Activated T-cell treated with anti-CD3 and anti-CD28 coated beads, Interleukin-2, amount 50 U/mL, for 4 hours (primary cell): ENCODE measurements around the gene LMNTD1. TPM values are rescaled to one million over a fixed set of nuclear protein-coding genes. Genes with fewer than 3 reads are reported as not detected.
"Not testable (repeated sequence)": the region's sequence is repeated elsewhere in the genome, so short reads cannot be mapped to it uniquely, and the experiment has no call there.

Source experiments
- ATAC-seq, 2 donors: fragments of 200-7000 bp; cut with Tn5 transposase; one replicate each; pipeline ENCODE4 v1.10.0; 2021
- DNase-seq: peaks from one replicate; pipeline ENCODE4 v3.0.0-alpha.2; 2020
- H3K27me3 Mint-ChIP-seq: one replicate; pipeline ENCODE4 v1.8.0; 2021; ENCODE audit warnings: low read depth, mixed read lengths
- H3K36me3 Mint-ChIP-seq: one replicate; pipeline ENCODE4 v1.8.0; 2022; ENCODE audit warnings: mixed read lengths; ENCODE audit not compliant: insufficient read depth
- H3K4me1 Mint-ChIP-seq: one replicate; pipeline ENCODE4 v1.8.0; 2021; ENCODE audit warnings: low read depth, mixed read lengths
- H3K4me3 Mint-ChIP-seq: one replicate; pipeline ENCODE4 v1.8.0; 2021; ENCODE audit warnings: mild to moderate bottlenecking, moderate library complexity, mixed read lengths
- H3K9me3 Mint-ChIP-seq: one replicate; pipeline ENCODE4 v1.8.0; 2021; ENCODE audit warnings: mixed read lengths
- total RNA-seq, 3 donors: library from RNA; stranded (reverse); gene quantifications; one replicate each; pipeline ENCODE4 v1.2.1, GENCODE V29; 2021

LMNTD1 gene
- total RNA-seq, 3 donors from 2014 or later = not detected

DNA sequence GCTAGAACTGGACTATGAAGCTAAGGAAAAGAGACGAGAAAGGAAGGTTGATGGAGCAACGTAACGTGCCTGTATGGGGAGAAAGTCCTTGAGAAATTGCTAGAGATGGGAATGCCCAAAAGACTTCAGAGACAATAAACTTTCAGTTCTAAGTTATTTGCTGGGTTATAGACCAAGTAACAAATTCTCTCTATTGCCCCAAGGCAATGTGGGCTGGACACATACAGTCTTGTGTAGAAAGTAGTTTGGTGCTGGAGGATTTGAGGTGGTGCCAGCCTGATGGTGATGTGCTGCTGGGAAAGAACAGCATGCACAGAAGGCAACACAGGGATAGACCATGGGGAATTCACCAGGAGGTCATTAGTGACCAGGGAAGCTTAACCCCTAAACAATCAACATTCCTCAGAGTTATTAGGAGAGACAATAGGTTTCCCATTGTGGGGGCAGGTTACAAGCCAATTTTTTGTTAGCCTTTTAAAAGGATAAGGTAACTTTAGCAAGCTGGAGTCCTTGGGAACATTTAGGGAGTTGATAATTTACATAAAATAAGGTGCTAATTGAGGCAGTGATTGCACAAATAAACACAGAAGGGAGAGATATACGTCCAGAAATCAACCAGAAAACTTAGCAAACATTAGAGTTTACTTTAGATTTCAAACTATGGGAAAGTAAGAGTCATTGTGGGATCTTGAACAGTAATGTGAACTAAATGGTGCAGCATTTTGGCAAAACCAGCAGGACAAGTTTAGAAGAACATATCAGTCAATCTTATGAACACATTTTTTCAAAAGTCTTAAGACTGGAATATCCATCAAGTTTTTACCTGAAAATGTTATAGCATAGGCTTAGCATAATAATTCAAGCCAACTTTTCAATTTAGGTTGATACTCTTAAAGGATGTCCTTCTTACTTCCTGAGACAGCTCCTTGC lies 61.4 kb downstream of the LMNTD1 start:
- Mint-ChIP-seq H3K4me1 (peaks cover 3% of the 10 kb centered on the region), H3K36me3 (no peaks in the 10 kb centered on the region), H3K4me3 (no peak overlapping the region), H3K9me3 (no peaks in the 10 kb centered on the region), H3K27me3 (peaks cover 4% of the 10 kb centered on the region)
- no peak for DNase-seq
- no peak for ATAC-seq

DNA sequence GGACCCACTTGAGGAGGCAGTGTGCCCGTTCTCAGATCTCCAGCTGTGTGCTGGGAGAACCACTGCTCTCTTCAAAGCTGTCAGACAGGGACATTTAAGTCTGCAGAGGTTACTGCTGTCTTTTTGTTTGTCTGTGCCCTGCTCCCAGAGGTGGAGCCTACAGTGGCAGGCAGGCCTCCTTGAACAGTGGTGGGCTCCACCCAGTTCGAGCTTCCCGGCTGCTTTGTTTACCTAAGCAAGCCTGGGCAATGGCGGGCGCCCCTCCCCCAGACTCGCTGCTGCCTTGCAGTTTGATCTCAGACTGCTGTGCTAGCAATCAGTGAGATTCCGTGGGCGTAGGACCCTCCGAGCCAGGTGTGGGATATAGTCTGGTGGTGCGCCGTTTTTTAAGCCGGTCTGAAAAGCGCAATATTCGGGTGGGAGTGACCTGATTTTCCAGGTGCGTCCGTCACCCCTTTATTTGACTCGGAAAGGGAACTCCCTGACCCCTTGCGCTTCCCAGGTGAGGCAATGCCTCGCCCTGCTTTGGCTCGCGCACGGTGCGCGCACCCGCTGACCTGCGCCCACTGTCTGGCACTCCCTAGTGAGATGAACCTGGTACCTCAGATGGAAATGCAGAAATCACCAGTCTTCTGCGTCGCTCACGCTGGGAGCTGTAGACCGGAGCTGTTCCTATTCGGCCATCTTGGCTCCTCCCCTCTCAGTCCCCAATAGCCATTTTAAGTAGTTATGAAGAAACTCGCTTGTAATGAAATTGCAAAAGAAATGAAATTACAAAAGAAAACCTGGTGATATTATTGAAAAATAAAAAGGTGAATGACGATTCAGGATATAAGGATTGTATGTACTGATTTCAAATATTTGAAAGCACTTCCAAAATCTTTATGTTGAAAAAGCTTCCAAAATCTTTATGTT lies 63.9 kb downstream of the LMNTD1 start:
- not testable (repeated sequence) for ATAC-seq, H3K4me1 Mint-ChIP-seq, DNase-seq, H3K27me3 Mint-ChIP-seq, H3K4me3 Mint-ChIP-seq, H3K36me3 Mint-ChIP-seq, H3K9me3 Mint-ChIP-seq

DNA sequence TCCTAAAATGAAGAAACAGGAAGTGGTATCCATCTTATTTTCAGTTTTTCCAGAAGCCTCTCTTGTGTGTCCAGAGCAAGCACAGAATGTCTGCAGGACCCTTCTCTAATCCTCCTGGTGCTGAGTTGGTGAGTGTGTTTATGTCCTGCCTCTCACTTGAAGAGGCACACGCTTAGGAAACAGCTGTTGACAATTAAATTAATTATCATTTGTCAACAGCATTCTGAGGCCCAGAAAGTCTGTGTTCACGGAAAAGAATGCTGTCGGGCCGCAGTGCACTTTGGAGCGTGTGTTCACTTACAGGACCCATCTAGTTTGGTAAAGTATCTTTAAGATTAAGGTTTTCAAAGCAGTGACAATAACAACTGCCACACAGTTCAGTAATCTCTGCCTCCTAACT lies 70.5 kb downstream of the LMNTD1 start:
- peaks cover 2% of the 10 kb centered on the region for H3K27me3 Mint-ChIP-seq
- H3K4me3 Mint-ChIP-seq = no peak overlapping the region
- no peaks in the 10 kb centered on the region for H3K9me3 Mint-ChIP-seq
- no peak for ATAC-seq
- no peaks in the 10 kb centered on the region for H3K4me1 Mint-ChIP-seq
- no peak for DNase-seq
- no peaks in the 10 kb centered on the region for H3K36me3 Mint-ChIP-seq

DNA sequence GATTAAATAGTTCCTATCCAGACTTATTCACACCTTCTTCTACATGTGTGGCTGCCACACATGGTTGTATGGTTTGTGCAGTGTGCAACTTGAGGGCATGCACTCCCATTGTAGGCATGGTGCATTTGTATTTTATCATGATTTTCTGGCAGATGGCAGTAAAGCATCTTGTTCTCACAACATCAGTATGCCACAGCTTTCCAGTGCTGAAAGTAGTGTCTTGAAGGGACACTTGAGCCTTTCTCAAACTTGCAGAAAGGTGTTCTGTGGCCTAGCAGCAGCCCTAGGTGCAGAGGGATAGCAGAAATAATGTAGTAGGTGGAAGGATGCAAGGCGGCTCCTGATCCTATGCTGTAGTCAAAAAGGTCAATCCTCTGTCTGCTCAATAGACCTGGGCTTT lies 72.9 kb downstream of the LMNTD1 start:
- ATAC-seq (no peak), DNase-seq (no peak)
- no peaks in the 10 kb centered on the region for H3K4me1 Mint-ChIP-seq
- no peak overlapping the region for H3K4me3 Mint-ChIP-seq
- H3K36me3 Mint-ChIP-seq = no peaks in the 10 kb centered on the region
- no peaks in the 10 kb centered on the region for H3K9me3 Mint-ChIP-seq
- H3K27me3 Mint-ChIP-seq = peaks cover 5% of the 10 kb centered on the region

DNA sequence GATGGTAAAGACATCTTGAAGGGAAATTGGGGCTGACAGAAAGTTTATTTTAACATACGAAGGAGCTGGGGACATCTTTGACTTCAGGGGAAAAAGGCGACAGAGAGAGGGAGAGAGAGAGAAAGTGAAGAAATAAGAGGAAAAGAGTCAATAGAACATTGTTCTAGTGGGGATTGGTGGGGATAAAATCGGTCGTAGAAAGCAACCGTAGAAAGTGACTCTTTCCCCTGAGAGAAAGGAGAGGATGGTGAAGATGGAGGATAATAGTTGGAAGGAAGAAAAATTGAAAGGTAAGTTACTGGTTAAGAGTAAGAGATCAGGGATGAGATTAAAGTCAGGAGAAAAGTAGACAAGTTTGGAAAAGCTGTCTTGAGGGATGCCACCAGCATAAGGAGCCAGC lies 75.9 kb downstream of the LMNTD1 start:
- Mint-ChIP-seq H3K4me3 (no peak overlapping the region), H3K4me1 (no peaks in the 10 kb centered on the region), H3K27me3 (peaks cover 5% of the 10 kb centered on the region), H3K9me3 (no peaks in the 10 kb centered on the region), H3K36me3 (no peaks in the 10 kb centered on the region)
- no peak for ATAC-seq
- DNase-seq = no peak

DNA sequence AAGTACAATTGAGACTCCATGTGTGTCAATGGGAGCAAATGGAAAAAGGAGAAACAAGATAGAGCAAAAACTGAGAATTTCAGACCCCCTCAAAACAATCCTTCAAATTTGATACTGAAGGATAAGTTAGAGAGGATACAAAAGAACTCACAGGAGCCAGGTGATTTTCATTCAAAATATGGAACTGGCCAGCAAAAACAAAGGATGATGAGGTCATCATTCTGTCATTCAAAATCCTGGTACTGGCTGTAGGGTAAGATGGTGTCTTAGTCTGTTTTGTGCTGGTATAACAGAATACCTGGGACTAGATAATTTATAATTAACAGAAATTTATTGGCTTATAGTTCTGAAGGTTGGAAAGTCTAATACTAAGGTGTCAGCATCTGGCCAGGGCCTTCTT lies 80.6 kb downstream of the LMNTD1 start:
- H3K4me3 Mint-ChIP-seq = no peak overlapping the region
- DNase-seq (no peak), ATAC-seq (no peak)
- no peaks in the 10 kb centered on the region for H3K4me1 Mint-ChIP-seq
- peaks cover 3% of the 10 kb centered on the region for H3K27me3 Mint-ChIP-seq
- no peaks in the 10 kb centered on the region for H3K9me3 Mint-ChIP-seq
- no peaks in the 10 kb centered on the region for H3K36me3 Mint-ChIP-seq

DNA sequence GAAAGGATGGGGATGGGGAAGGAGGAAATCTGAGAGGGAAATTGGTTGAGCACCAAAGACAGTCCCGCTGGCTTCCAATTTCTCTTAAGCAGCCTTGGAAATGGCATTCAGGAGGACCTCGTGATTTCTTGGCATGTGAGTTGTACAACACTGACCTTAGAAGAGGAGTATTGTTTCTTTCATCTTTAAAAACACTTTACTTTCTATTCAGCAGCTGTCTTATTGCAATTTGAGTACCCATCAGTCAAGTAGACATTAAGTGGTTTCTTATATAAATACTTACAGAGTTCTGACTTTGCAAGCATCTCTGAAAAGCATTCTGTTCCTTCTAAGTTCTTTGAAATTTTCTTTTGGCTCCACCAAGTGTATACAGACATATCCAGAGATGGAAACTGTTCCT lies 83.2 kb downstream of the LMNTD1 start:
- DNase-seq (no peak), ATAC-seq (no peak)
- H3K27me3 Mint-ChIP-seq = no peaks in the 10 kb centered on the region
- H3K9me3 Mint-ChIP-seq = no peaks in the 10 kb centered on the region
- H3K36me3 Mint-ChIP-seq = no peaks in the 10 kb centered on the region
- H3K4me3 Mint-ChIP-seq = no peak overlapping the region
- H3K4me1 Mint-ChIP-seq = no peaks in the 10 kb centered on the region

DNA sequence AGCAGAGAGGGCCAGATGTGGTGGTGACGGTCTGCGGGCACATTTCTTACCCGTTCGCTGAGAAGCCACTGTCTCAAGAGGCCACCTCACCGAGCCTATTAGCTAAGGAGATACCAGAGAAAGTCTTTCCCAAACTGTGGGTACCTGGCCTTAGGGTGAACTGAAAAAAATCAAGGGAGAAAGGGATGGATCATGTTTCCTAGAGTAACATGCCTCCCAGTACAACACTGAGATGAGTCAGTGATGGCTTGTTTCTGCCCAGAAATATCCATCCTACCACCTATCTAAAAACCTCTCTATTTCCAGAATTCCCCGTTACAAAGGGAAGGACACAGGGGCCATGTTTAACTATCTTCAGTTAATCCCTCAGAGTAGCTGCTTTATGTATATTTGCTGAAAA lies 83.7 kb downstream of the LMNTD1 start:
- ATAC-seq (no peak), DNase-seq (no peak)
- Mint-ChIP-seq H3K9me3 (no peaks in the 10 kb centered on the region), H3K27me3 (no peaks in the 10 kb centered on the region), H3K4me3 (no peak overlapping the region), H3K4me1 (no peaks in the 10 kb centered on the region), H3K36me3 (no peaks in the 10 kb centered on the region)

DNA sequence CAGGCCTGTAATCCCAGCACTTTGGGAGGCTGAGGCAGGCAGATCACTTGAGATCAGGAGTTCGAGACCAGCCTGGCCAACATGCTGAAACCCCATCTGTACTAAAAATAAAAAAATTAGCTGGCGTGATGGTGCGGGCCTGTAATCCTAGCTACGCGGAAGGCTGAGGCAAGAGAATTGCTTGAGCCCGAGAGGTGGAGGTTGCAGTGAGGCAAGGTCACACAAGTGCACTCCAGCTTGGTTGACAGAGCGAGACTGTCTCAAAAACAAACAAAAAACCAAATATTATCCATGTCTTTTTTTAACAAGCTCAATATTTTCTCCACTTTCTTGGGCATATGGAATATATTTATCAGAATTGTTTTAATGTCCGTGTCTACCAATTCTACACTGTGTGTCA lies 89.6 kb downstream of the LMNTD1 start:
- Mint-ChIP-seq H3K9me3 (no peaks in the 10 kb centered on the region), H3K27me3 (no peaks in the 10 kb centered on the region), H3K4me1 (no peaks in the 10 kb centered on the region), H3K4me3 (no peak overlapping the region), H3K36me3 (no peaks in the 10 kb centered on the region)
- ATAC-seq = no peak
- no peak for DNase-seq

DNA sequence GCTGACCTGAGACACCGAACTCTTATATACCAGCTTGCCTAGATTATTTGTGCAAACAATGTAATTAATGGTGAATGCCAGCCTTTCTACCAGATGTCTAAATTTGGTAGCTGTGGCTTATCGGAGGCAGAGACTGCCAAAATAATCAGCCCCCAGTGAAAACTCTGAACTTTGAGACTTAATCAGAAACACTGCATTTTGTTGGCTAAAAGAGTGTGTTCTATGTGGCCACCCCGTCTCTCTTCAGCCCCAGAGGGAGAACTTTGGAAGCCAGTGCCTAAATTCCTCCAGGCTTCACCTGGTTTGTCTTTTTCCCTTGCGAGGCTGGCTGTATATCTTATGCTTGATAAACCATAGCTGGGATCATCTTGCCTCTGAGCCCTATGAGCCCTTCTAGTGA lies 90.1 kb downstream of the LMNTD1 start:
- Mint-ChIP-seq H3K4me1 (no peaks in the 10 kb centered on the region), H3K4me3 (no peak overlapping the region), H3K9me3 (no peaks in the 10 kb centered on the region), H3K27me3 (no peaks in the 10 kb centered on the region), H3K36me3 (no peaks in the 10 kb centered on the region)
- DNase-seq = no peak
- ATAC-seq = no peak

DNA sequence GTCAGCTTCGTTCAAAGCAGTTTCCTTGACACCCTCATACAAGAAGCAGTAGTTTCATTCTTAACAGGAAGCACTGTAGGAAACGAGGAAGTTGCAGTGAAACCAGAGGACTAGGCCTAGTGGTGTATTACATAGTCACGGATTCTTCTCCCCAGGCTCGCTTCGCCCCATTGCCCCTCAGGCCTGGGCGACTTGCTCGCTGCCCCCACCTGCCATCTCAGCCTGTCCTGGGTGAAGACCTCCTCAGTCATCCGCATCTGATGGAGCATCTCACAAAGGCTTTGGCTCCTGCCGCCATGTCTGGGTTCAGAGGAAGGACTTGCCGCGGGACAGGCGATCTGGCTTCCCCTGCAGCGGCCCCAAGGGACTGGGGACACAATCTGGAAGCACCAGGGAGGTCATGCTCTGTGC lies 93.5 kb downstream of the LMNTD1 start:
- Mint-ChIP-seq H3K27me3 (peaks cover 3% of the 10 kb centered on the region), H3K4me3 (no peak overlapping the region), H3K4me1 (no peaks in the 10 kb centered on the region), H3K36me3 (no peaks in the 10 kb centered on the region), H3K9me3 (no peaks in the 10 kb centered on the region)
- DNase-seq = no peak
- ATAC-seq = no peak

DNA sequence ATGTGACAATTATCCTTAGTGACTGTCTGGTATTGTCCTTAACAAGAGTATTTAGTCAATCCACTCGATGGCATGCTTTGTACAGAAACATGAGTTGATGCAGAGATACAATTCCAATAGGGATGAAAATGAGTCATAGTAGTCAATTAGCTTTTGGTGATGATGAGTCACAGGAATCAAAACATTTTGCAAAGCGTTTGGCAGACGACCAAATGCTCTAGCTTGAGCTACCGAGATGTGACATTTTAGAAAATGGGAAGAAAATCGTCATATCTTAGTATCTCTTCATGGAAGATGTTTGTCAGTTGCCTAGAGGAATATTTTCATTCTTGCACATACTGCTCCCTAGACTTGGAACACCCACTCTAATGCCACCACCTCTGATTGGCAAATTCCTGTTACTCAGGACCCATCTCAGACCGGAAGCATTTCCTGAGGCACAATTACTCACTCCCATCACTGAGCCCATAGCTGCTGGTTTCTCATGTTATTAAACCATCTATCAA lies 95.0 kb downstream of the LMNTD1 start:
- DNase-seq (no peak), ATAC-seq (no peak)
- H3K4me3 Mint-ChIP-seq = no peak overlapping the region
- H3K4me1 Mint-ChIP-seq = no peaks in the 10 kb centered on the region
- no peaks in the 10 kb centered on the region for H3K36me3 Mint-ChIP-seq
- peaks cover 11% of the 10 kb centered on the region for H3K27me3 Mint-ChIP-seq
- H3K9me3 Mint-ChIP-seq = no peaks in the 10 kb centered on the region

DNA sequence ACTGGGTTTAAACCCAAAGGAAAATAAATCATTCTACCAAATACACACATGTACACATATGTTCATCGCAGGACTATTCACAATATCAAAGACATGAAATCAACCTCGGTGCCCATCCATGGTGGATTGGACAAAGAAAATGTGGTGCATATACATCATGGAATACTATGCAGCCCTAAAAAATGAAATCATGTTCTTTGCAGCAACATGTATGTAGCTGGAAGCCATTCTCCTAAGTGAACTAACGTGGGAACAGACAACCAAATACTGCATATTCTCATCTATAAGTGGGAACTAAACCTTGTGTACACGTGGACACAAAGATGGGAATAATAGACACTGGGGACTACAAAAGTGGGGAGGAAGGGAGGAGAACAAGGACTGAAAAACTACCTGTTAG lies 96.6 kb downstream of the LMNTD1 start:
- no peak for DNase-seq
- Mint-ChIP-seq H3K36me3 (no peaks in the 10 kb centered on the region), H3K4me1 (no peaks in the 10 kb centered on the region), H3K27me3 (peaks cover 11% of the 10 kb centered on the region), H3K9me3 (no peaks in the 10 kb centered on the region), H3K4me3 (no peak overlapping the region)
- ATAC-seq = no peak

DNA sequence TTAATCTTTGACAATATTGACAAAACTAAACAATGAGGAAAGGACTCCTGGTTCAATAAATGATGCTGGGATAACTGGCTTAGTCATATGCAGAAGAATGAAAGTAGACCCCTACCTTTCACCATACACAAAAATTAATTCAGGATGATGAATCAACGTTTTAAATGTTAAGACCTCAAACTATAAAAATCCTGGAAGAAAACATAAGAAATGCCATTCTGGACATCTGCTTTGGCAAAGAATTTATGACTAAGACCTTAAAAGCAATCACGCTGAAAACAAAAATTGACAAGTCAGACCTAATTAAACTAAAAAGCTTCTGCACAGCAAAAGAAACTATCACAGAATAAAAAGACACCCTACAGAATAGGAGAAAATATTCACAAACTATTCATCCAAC lies 97.4 kb downstream of the LMNTD1 start:
- DNase-seq (no peak), ATAC-seq (no peak)
- Mint-ChIP-seq H3K4me1 (no peaks in the 10 kb centered on the region), H3K4me3 (no peak overlapping the region), H3K36me3 (no peaks in the 10 kb centered on the region), H3K27me3 (peaks cover 14% of the 10 kb centered on the region), H3K9me3 (no peaks in the 10 kb centered on the region)
